NCI-H2029 treated with DMSO at 0.1 percent for 48 hours (cell line): ENCODE data around the gene PTPN12.
A peak's percentile ranks its signal among the peaks of the same experiment; 100 is the strongest.
"Not testable (repeated sequence)": the region's sequence is repeated elsewhere in the genome, so short reads cannot be mapped to it uniquely, and the experiment has no call there.

Experiments
- DNase-seq: peaks from one replicate; lab custom pipeline; 2025; lab: John Stamatoyannopoulos, UW

Gene PTPN12

DNA sequence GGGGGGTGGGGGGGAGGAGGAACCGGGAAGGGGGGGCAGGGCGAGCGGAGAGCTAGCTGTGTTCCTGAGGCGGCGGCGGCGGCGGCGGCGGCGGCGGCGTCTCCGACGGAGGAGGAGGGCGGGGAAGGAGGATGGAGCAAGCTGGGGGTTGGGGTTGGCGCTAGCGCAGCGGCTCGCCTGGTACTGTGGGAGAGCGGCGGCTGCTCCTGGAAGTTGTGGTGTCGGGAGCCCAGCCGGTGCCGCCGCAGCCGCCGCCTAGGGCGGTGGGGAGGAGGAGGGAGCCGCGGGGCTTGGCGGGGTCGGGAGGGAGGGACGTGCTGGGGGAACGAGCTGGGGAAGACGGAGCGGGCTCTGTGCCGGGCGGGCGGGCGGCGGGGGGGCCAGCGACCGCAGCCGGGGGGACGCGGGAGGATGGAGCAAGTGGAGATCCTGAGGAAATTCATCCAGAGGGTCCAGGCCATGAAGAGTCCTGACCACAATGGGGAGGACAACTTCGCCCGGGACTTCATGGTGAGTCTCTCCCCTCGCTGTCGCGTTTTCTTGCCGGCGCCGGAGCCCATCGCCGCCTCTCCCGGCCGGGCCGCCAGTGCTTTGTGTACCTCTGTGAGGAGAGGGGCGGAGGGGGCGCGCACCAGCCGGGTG is at the start of gene PTPN12:
PTPN12 (plus strand) TSS at position 160 of the 642 bp plus-strand sequence; CDS start at position 412, 252 bp downstream.
- DNase-seq = peak; percentile 76

DNA sequence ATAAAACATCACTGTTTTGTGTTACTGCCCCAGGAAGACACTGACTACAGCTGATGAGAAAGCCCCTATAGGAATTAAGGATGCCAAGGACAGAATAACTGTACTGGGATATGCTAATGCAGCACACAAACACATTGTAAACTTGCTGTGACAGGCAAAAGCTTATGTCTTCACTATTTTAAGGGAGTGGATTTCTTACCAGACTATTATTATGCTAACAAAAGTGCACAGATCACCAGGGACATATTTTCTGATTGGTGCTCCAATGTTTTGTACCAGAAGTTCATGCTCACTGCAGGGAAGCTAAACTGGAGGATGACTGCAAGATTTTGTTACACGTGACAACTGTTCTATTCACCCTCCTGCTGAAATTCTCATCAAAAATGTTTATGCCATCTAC is 48.1 kb upstream of the PTPN12 start:
- DNase-seq = no peak

- DNase-seq = peak; percentile 92
These were observed 40.0 kb upstream of the PTPN12 start for GRCh38 chr7:77497079-77497478.

- DNase-seq = peak; percentile 73
These were observed 38.3 kb upstream of the PTPN12 start for GRCh38 chr7:77498659-77499379.

- DNase-seq = no peak
These were observed 35.9 kb upstream of the PTPN12 start for GRCh38 chr7:77501192-77501515.

DNA sequence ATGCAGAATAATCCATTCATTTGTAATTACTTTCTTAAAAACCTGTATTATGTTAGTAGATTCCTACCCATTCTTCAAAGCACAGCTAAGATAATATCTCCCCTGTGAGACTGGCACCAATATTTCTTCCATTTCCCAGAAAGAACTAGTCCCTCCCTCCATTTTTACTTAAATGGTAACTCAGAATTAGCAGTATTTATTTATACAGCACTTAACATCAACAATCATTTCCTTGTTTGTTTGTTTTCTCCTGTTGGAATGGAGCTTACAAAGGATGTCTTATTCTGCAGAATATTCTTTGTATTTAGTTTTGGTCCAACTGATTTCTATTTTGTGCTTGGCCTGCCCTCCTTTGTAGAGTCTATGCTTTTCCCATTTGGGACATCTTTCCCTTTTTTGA is 32.1 kb upstream of the PTPN12 start:
- no peak for DNase-seq

GRCh38 chr7:77506899-77507298 is 30.2 kb upstream of the PTPN12 start:
- DNase-seq = no peak

- DNase-seq = not testable (repeated sequence)
These were observed 24.0 kb upstream of the PTPN12 start for GRCh38 chr7:77513002-77513670.

GRCh38 chr7:77516085-77516484 is 21.0 kb upstream of the PTPN12 start:
- no peak for DNase-seq

GRCh38 chr7:77520261-77520660 is 16.8 kb upstream of the PTPN12 start:
- no peak for DNase-seq

DNA sequence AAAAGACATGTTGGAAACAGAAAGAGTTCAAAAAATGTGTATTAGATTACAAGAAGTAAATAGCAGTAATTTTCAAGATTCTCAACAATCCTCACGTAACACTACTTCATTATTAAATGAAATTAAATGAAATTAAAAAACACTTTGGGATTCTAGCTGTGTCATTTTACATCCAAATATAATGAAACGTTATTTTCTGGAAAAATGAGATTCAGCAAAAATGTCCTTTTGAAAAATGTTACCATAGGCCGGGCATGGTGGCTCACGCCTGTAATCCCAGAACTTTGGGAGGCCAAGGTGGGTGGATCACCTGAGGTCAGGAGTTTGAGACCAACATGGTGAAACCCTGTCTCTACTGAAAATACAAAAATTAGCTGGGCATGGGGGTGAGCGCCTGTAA is 15.6 kb upstream of the PTPN12 start:
- not testable (repeated sequence) for DNase-seq

DNA sequence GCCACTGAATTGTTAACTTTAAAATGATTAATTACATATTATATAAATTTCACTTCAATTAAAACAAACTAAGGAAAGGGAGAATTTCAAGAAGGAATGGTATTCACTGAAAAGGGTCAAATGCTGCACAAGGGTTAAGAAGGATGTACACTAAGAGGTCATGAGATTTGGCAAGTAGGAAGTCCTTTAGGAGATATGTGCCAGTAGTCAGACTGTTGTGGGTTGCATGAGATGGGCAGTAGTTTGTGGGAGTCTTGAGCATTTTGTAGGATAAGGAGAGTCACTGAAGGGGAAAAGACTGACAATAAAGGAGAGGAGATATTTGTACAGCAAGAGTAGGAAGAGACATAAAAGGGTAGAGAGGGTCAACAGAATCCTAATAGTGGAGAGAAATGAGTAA is 12.4 kb upstream of the PTPN12 start:
- DNase-seq = no peak

GRCh38 chr7:77525231-77525630 is 11.9 kb upstream of the PTPN12 start:
- no peak for DNase-seq

GRCh38 chr7:77528368-77528767 is 8.7 kb upstream of the PTPN12 start:
- DNase-seq = no peak

DNA sequence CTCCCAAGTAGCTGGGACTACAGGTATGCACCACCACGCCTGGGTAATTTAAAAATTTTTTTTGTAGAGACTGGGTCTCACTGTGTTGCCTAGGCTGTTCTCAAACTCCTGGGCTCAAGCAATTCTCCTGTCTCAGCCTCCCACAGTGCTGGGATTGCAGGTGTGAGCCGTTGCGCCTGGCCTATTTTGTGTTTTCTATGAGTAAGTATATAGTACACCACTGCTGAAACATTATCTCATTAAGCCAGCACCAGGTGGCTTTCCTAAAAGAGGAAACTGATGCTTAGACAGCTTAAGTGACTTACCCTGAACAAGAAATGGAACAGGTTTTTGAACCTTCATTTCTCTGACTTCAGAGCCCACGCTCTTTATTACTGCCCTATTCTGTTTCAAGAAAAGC is 7.8 kb upstream of the PTPN12 start:
- DNase-seq = no peak

DNA sequence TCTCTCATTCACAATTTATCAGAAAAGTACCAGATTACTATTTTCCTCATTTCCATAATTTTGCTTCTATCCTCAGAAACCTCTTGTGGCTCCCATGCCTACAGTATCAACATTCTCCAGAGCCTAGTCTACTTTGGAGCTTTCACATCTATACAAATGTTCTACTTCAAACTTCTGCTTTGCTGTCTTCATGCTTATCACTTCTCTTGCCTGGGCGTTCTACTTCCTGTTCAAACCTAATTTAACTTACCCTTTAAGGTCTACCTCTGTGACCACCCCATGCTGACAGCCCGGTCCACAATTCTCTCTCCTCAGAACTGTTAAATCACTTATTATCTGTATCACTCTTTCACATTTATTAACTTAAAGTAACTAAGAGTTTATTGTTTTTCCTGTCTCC is 6.1 kb upstream of the PTPN12 start:
- no peak for DNase-seq

DNA sequence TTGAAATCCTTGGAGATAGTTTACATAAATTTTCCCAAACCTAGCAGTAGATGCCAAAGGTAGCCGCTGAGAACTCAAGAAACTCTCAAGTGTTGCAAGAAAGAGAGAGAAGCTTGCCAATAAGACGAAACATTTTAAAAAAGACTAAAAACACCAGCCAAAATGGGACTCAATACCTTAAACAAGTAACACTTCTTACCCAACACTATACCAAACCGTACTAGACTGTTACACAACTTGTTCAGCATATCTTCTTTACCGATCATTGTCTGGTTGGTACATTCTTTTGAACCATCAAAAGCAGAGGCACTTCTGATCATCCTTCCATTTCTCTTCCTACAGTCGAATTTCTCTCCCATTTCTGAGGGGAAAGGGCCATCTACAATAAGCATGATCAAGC is 4.8 kb upstream of the PTPN12 start:
- DNase-seq = no peak

- DNase-seq = not testable (repeated sequence)
These were observed 4.4 kb upstream of the PTPN12 start for GRCh38 chr7:77532732-77533131.

DNA sequence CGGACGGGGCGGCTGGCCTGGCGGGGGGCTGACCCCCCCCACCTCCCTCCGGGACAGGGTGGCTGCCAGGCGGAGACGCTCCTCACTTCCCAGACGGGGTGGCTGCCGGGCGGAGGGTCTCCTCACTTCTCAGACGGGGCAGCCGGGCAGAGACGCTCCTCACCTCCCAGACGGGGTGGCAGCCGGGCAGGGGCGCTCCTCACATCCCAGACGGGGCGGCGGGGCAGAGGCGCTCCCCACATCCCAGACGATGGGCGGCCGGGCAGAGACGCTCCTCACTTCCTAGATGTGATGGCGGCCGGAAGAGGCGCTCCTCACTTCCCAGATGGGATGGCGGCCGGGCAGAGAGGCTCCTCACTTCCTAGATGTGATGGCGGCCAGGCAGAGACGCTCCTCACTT is 3.0 kb upstream of the PTPN12 start:
- DNase-seq = not testable (repeated sequence)

GRCh38 chr7:77536017-77536412 is 1.1 kb upstream of the PTPN12 start:
- DNase-seq = no peak

GRCh38 chr7:77536413-77537135 is 521 bp upstream of the PTPN12 start:
- DNase-seq = peak; percentile 89

- DNase-seq = peak; percentile 26
These were observed 734 bp downstream of the PTPN12 start for GRCh38 chr7:77537778-77538280.
